ENCODE data around the gene SNAPC1. TPM values are rescaled to one million over a fixed set of nuclear protein-coding genes. Genes with fewer than 3 reads are reported as not detected.

Gene SNAPC1
- polyA plus RNA-seq, 2 of the 4 experiments (the other 2 are of a cell fraction) = 22.8 to 30.5 TPM

GRCh38 chr14:61769893-61770292, 7.7 kb downstream of the SNAPC1 start:
- CTCF ChIA-PET = no interaction called here
- POLR2A ChIA-PET = no interaction called here
- DNase-seq (ENCODE audit: low read depth in 1 of 2, low spot score in 1 of 2) (no peak), FAIRE-seq (no peak), ATAC-seq (no peak)
- no peaks in the 10 kb centered on the region for H3K9me3 ChIP-seq
- TF ChIP-seq MAFK (IDR thresholded peaks at IDR 0.05; ENCODE audit: partially characterized antibody) = peak; percentile 57
- no peak for TF ChIP-seq FOSB (CRISPR knock-in tag; IDR thresholded peaks at IDR 0.05)
- peaks cover 18% of the 10 kb centered on the region for H3K4me1 ChIP-seq
- 93% methylated on average over 3 of the region's 3 CpGs for whole genome bisulfite sequencing (ENCODE audit: missing lambda C conversion rate)
- no peak overlapping the region for H3K4me3 ChIP-seq
- H3K4me2 ChIP-seq = no peak overlapping the region
- H3K27ac ChIP-seq = no peak overlapping the region

GRCh38 chr14:61774861-61775260, 12.6 kb downstream of the SNAPC1 start:
- H3K27ac ChIP-seq = no peak overlapping the region
- FAIRE-seq (no peak), DNase-seq (ENCODE audit: low read depth in 1 of 2, low spot score in 1 of 2) (no peak), ATAC-seq (no peak)
- CTCF ChIA-PET = interaction anchor here (0.6 to 1.2 kb wide), 3 partner anchors 11 to 233 kb away, joined by 3 to 6 read pairs (median 3); no protein-coding TSS in a partner anchor
- no peaks in the 10 kb centered on the region for H3K4me1 ChIP-seq
- POLR2A ChIA-PET = no interaction called here
- no peak overlapping the region for H3K4me2 ChIP-seq
- 100% methylated on average over 1 of the region's 1 CpG for WGBS (ENCODE audit: missing lambda C conversion rate)
- TF ChIP-seq HES2 (IDR thresholded peaks at IDR 0.05) (no peak), EP300 (IDR thresholded peaks at IDR 0.05) (no peak), E2F6 (IDR thresholded peaks at IDR 0.05; ENCODE audit: borderline replicate concordance, low read depth) (no peak), NPAS2 (CRISPR knock-in tag; IDR thresholded peaks at IDR 0.05; ENCODE audit: borderline replicate concordance) (no peak), ATOH8 (CRISPR knock-in tag; IDR thresholded peaks at IDR 0.05; ENCODE audit: low read depth) (no peak), FOXS1 (CRISPR knock-in tag; IDR thresholded peaks at IDR 0.05) (no peak), HOXB5 (CRISPR knock-in tag; IDR thresholded peaks at IDR 0.05) (no peak), HEYL (CRISPR knock-in tag; IDR thresholded peaks at IDR 0.05) (no peak), CEBPB (IDR thresholded peaks at IDR 0.05) (no peak), MAFK (IDR thresholded peaks at IDR 0.05; ENCODE audit: partially characterized antibody) (no peak), CBX8 (IDR thresholded peaks at IDR 0.05) (no peak), HOXB13 (CRISPR knock-in tag; IDR thresholded peaks at IDR 0.05; ENCODE audit: low read depth) (no peak), MYC (IDR thresholded peaks at IDR 0.05; ENCODE audit: borderline replicate concordance, low read length) (no peak), RFX5 (IDR thresholded peaks at IDR 0.05) (no peak), TP53 (CRISPR knock-in tag; IDR thresholded peaks at IDR 0.05) (no peak), HDAC2 (IDR thresholded peaks at IDR 0.05) (no peak), ZNF302 (CRISPR knock-in tag; IDR thresholded peaks at IDR 0.05) (no peak), RAD21 (conservative IDR thresholded peaks at IDR 0.05 in 1 of 2, IDR thresholded peaks at IDR 0.05 in 1 of 2) (no peak)
- H3K9me3 ChIP-seq = no peaks in the 10 kb centered on the region
- H3K4me3 ChIP-seq = no peak overlapping the region

- WGBS (ENCODE audit: missing lambda C conversion rate) = 80% methylated on average over 3 of the region's 3 CpGs
- H3K4me1 ChIP-seq = no peaks in the 10 kb centered on the region
Observed at GRCh38 chr14:61780125-61780524, 17.9 kb downstream of the SNAPC1 start.

More at GRCh38 chr14:61780125-61780524, 17.9 kb downstream of the SNAPC1 start:
- H3K4me2 ChIP-seq = no peak overlapping the region
- TF ChIP-seq EHMT2 (IDR thresholded peaks at IDR 0.05; ENCODE audit: low read depth) = no peak
- no peak for TF ChIP-seq ZSCAN20 (CRISPR knock-in tag; IDR thresholded peaks at IDR 0.05)
- TF ChIP-seq HES2 (IDR thresholded peaks at IDR 0.05) = no peak
- no peak for TF ChIP-seq ATOH8 (CRISPR knock-in tag; IDR thresholded peaks at IDR 0.05; ENCODE audit: low read depth)
- TF ChIP-seq BHLHE40 (IDR thresholded peaks at IDR 0.05; ENCODE audit: low read depth, low read length) = no peak
- no peak for TF ChIP-seq JUN (IDR thresholded peaks at IDR 0.05)
- no peak for TF ChIP-seq PHF8 (IDR thresholded peaks at IDR 0.05; ENCODE audit: borderline replicate concordance, low read depth)
- no peak for TF ChIP-seq MAX (IDR thresholded peaks at IDR 0.05)
- TF ChIP-seq MYC (IDR thresholded peaks at IDR 0.05; ENCODE audit: borderline replicate concordance, low read length) = no peak
- TF ChIP-seq CEBPB (IDR thresholded peaks at IDR 0.05) = no peak
- no peak for TF ChIP-seq HDAC2 (IDR thresholded peaks at IDR 0.05)
- no peak for TF ChIP-seq ELK1 (IDR thresholded peaks at IDR 0.05; ENCODE audit: low read depth, low read length)
- no peak for TF ChIP-seq POLR2AphosphoS2 (conservative IDR thresholded peaks at IDR 0.05; ENCODE audit: low read length)
- no peak for TF ChIP-seq RNF2 (IDR thresholded peaks at IDR 0.05; ENCODE audit: borderline replicate concordance, low read depth)
- no peak for TF ChIP-seq SMC3 (IDR thresholded peaks at IDR 0.05)
- no peak for TF ChIP-seq ZNF302 (CRISPR knock-in tag; IDR thresholded peaks at IDR 0.05)
- DNase-seq (ENCODE audit: low read depth in 1 of 2, low spot score in 1 of 2) = no peak
- H3K4me3 ChIP-seq = no peak overlapping the region
- POLR2A ChIA-PET = interaction anchor here (1.3 to 1.8 kb wide), 2 partner anchors 9 to 18 kb away, joined by 3 to 6 read pairs; partner anchors contain the start of gene SNAPC1
- CTCF ChIA-PET = interaction anchor here (0.7 to 1.3 kb wide), 3 partner anchors 8 to 58 kb away, joined by 3 to 4 read pairs (median 3); no protein-coding TSS in a partner anchor
- no peak for ATAC-seq
- H3K27ac ChIP-seq = no peak overlapping the region
- FAIRE-seq = no peak
- no peaks in the 10 kb centered on the region for H3K9me3 ChIP-seq
